H1 (cell line): Measurements from ENCODE around the gene HDAC7. TPM values are rescaled to one million over a fixed set of nuclear protein-coding genes. Genes with fewer than 3 reads are reported as not detected.

Experiments used
- CTCF ChIA-PET: fragments of 300-600 bp; sonication (Branson Sonifier 250); formaldehyde crosslinking; loops from one replicate; lab custom pipeline; 2021; ENCODE audit not compliant: partially characterized antibody; lab: Charles Lee
- POLR2A ChIA-PET: fragments of 300-600 bp; sonication (Branson Sonifier 250); formaldehyde crosslinking; loops from one replicate; lab custom pipeline; 2021; ENCODE audit warnings: inconsistent platforms; ENCODE audit not compliant: partially characterized antibody; lab: Charles Lee
- DNase-seq, 2 experiments: peaks; one replicate each; pipeline versions ENCODE4 v3.0.0 to v3.0.0-alpha.2; 2010 to 2022; ENCODE audit warnings: low spot score in 2 of 2, low read depth in 1 of 2, mixed read lengths in 1 of 2
- FAIRE-seq: peaks from 2 replicates; lab custom pipeline; 2011; peaks lifted over from hg19 to GRCh38; lab: Jason Lieb, UNC
- H2AFZ ChIP-seq: 2 replicates; pipeline ENCODE4 v1.8.1; 2012; ENCODE audit warnings: low read length, inconsistent platforms
- H2AK5ac ChIP-seq: 2 replicates; pipeline ENCODE4 v1.6.1; 2013; ENCODE audit warnings: low read depth, low read length
- H2BK120ac ChIP-seq: replicated peaks from 2 replicates; pipeline ENCODE3; 2013; ENCODE audit warnings: low read depth, low read length, inconsistent platforms
- H2BK12ac ChIP-seq: 2 replicates; pipeline ENCODE4 v1.6.1; 2013; ENCODE audit warnings: low read depth, low read length
- H2BK15ac ChIP-seq: 2 replicates; pipeline ENCODE4 v1.6.1; 2013; ENCODE audit warnings: low read length
- H2BK20ac ChIP-seq: 2 replicates; pipeline ENCODE4 v1.6.1; 2013; ENCODE audit warnings: low read length
- H2BK5ac ChIP-seq: 2 replicates; pipeline ENCODE4 v1.6.1; 2013; ENCODE audit warnings: low read depth, low read length
- H3K14ac ChIP-seq: 2 replicates; pipeline ENCODE4 v1.6.1; 2013; ENCODE audit warnings: inconsistent platforms; ENCODE audit not compliant: insufficient read length
- H3K18ac ChIP-seq: 2 replicates; pipeline ENCODE4 v1.6.1; 2013; ENCODE audit warnings: low read length; ENCODE audit errors: extremely low read depth
- H3K23ac ChIP-seq: 2 replicates; pipeline ENCODE4 v1.6.1; 2013; ENCODE audit warnings: inconsistent platforms; ENCODE audit not compliant: insufficient read length
- H3K23me2 ChIP-seq: 2 replicates; pipeline ENCODE4 v1.6.1; 2013; ENCODE audit warnings: low read depth, low read length
- H3K27ac ChIP-seq: 2 replicates; pipeline ENCODE4 v1.6.1; 2011; ENCODE audit warnings: low read depth, low read length, inconsistent platforms
- H3K27me3 ChIP-seq, 4 experiments: replicated peaks in 1 of 4; 1 replicate in 1 of 4; 2 replicates in 3 of 4; pipeline versions ENCODE4 v1.6.1 to v1.8.1; 2011 to 2013; ENCODE audit warnings: low read length in 3 of 4, mild to moderate bottlenecking in 3 of 4, inconsistent platforms in 2 of 4, mixed read lengths in 2 of 4, moderate library complexity in 1 of 4; ENCODE audit not compliant: control insufficient read depth in 3 of 4, insufficient read depth in 3 of 4; ENCODE audit errors: extremely low read depth in 1 of 4
- H3K36me3 ChIP-seq, 4 experiments: 2 replicates each; pipeline versions ENCODE4 v1.6.1 to v1.8.1; 2011 to 2013; ENCODE audit warnings: mild to moderate bottlenecking in 4 of 4, low read length in 3 of 4, moderate library complexity in 2 of 4, control low read depth in 1 of 4, inconsistent platforms in 1 of 4; ENCODE audit not compliant: insufficient read depth in 4 of 4, control insufficient read depth in 2 of 4
- H3K4ac ChIP-seq: replicated peaks from 2 replicates; pipeline ENCODE3; 2013; ENCODE audit warnings: low read length, low read depth, mixed read lengths, inconsistent platforms; ENCODE audit not compliant: insufficient read length
- H3K4me1 ChIP-seq, 4 experiments: replicated peaks in 1 of 4; 1 replicate in 1 of 4; 2 replicates in 3 of 4; pipeline versions ENCODE4 v1.6.1 to v1.8.1; 2011 to 2013; ENCODE audit warnings: low read length in 3 of 4, inconsistent platforms in 2 of 4, mixed read lengths in 1 of 4; ENCODE audit not compliant: insufficient read depth in 4 of 4, control insufficient read depth in 3 of 4
- H3K4me2 ChIP-seq, 2 experiments: 2 replicates each; pipeline versions ENCODE4 v1.6.1 to v1.8.1; 2011 to 2013; ENCODE audit warnings: low read depth in 2 of 2, low read length in 2 of 2, control low read depth in 1 of 2, inconsistent platforms in 1 of 2, mild to moderate bottlenecking in 1 of 2; ENCODE audit not compliant: insufficient read depth in 1 of 2
- H3K4me3 ChIP-seq, 4 experiments: fragments of 200-600, 300-600 bp in 1 of 4; sonication (generic), shearing (Covaris generic), sonication (Bioruptor Twin) in 1 of 4; 2 replicates each; pipeline versions ENCODE4 v1.5.1 to v1.8.1; 2011 to 2016; ENCODE audit warnings: low read length in 4 of 4, low read depth in 3 of 4, control low read depth in 2 of 4, inconsistent platforms in 2 of 4, mild to moderate bottlenecking in 2 of 4, mixed read lengths in 1 of 4, moderate library complexity in 1 of 4; ENCODE audit not compliant: insufficient read depth in 2 of 4; ENCODE audit errors: extremely low read depth in 1 of 4
- H3K56ac ChIP-seq: replicated peaks from 2 replicates; pipeline ENCODE3; 2013; ENCODE audit warnings: low read depth, mild to moderate bottlenecking, mixed read lengths, low read length, inconsistent platforms; ENCODE audit not compliant: insufficient read length
- H3K79me1 ChIP-seq: 2 replicates; pipeline ENCODE4 v1.6.1; 2013; ENCODE audit warnings: low read depth, low read length, control low read depth
- H3K79me2 ChIP-seq, 2 experiments: 2 replicates each; pipeline versions ENCODE4 v1.6.1 to v1.8.1; 2012 to 2013; ENCODE audit warnings: low read length in 2 of 2, mild to moderate bottlenecking in 2 of 2, inconsistent platforms in 1 of 2; ENCODE audit not compliant: insufficient read depth in 2 of 2, control insufficient read depth in 1 of 2
- H3K9ac ChIP-seq, 4 experiments: replicated peaks in 1 of 4; 1 replicate in 1 of 4; 2 replicates in 3 of 4; pipeline versions ENCODE4 v1.6.1 to v1.8.1; 2011 to 2013; ENCODE audit warnings: low read depth in 3 of 4, low read length in 3 of 4, control low read depth in 2 of 4, mild to moderate bottlenecking in 2 of 4, moderate library complexity in 2 of 4, inconsistent platforms in 1 of 4; ENCODE audit errors: extremely low read depth in 1 of 4
- H3K9me3 ChIP-seq, 2 experiments: 2 replicates each; pipeline versions ENCODE4 v1.6.1 to v1.8.1; 2012 to 2013; ENCODE audit warnings: mild to moderate bottlenecking in 2 of 2, moderate library complexity in 2 of 2, control low read depth in 1 of 2, inconsistent platforms in 1 of 2, low read depth in 1 of 2, low read length in 1 of 2, mixed read lengths in 1 of 2; ENCODE audit not compliant: insufficient read depth in 2 of 2
- H4K20me1 ChIP-seq, 2 experiments: replicated peaks in 1 of 2; 2 replicates each; pipeline versions ENCODE3 to v1.8.1; 2011 to 2013; ENCODE audit warnings: inconsistent platforms in 2 of 2, low read length in 2 of 2, mild to moderate bottlenecking in 1 of 2; ENCODE audit not compliant: insufficient read depth in 2 of 2, control insufficient read depth in 1 of 2
- H4K5ac ChIP-seq: 2 replicates; pipeline ENCODE4 v1.6.1; 2013; ENCODE audit warnings: low read length, low read depth, mixed read lengths, inconsistent platforms; ENCODE audit not compliant: insufficient read length
- H4K8ac ChIP-seq: 2 replicates; pipeline ENCODE4 v1.8.0; 2013; ENCODE audit warnings: mild to moderate bottlenecking, moderate library complexity, low read length, inconsistent platforms; ENCODE audit not compliant: insufficient read depth; ENCODE audit errors: extremely low read depth
- H4K91ac ChIP-seq: replicated peaks from 2 replicates; pipeline ENCODE3; 2013; ENCODE audit warnings: low read length, mixed read lengths, inconsistent platforms; ENCODE audit not compliant: insufficient read length
- CREB1 ChIP-seq: IDR thresholded peaks from 2 replicates; pipeline ENCODE4 v1.6.1; 2012; ENCODE audit warnings: inconsistent platforms
- CTCF ChIP-seq, 3 experiments: IDR thresholded peaks; 1 replicate in 2 of 3; 2 replicates in 1 of 3; pipeline versions ENCODE4 v1.5.1 to v1.6.1; 2011; ENCODE audit warnings: low read length in 3 of 3, mild to moderate bottlenecking in 3 of 3, inconsistent platforms in 2 of 3, low read depth in 1 of 3, moderate library complexity in 1 of 3; ENCODE audit not compliant: insufficient read depth in 1 of 3; ENCODE audit errors: control extremely low read depth in 1 of 3
- RAD21 ChIP-seq, 2 experiments: IDR thresholded peaks in 1 of 2; conservative IDR thresholded peaks in 1 of 2; 2 replicates each; pipeline ENCODE4 v1.6.1; 2011; ENCODE audit warnings: low read depth in 2 of 2, low read length in 2 of 2, improper control_type of control experiment in 1 of 2, inconsistent platforms in 1 of 2, mild to moderate bottlenecking in 1 of 2, moderate library complexity in 1 of 2
- RBBP5 ChIP-seq: IDR thresholded peaks from 2 replicates; pipeline ENCODE4 v1.7.1; 2012; ENCODE audit warnings: low read depth, mild to moderate bottlenecking, inconsistent platforms, low read length, moderate library complexity, borderline replicate concordance
- RXRA ChIP-seq: IDR thresholded peaks from 2 replicates; pipeline ENCODE4 v1.6.1; 2011; ENCODE audit warnings: low read depth, mild to moderate bottlenecking, low read length, moderate library complexity; ENCODE audit not compliant: insufficient read depth
- SIN3A ChIP-seq, 2 experiments: IDR thresholded peaks in 1 of 2; conservative IDR thresholded peaks in 1 of 2; 2 replicates each; pipeline ENCODE4 v1.6.1; 2011 to 2012; ENCODE audit warnings: low read length in 2 of 2, improper control_type of control experiment in 1 of 2, low read depth in 1 of 2, mild to moderate bottlenecking in 1 of 2
- TAF7 ChIP-seq: optimal IDR thresholded peaks from 2 replicates; pipeline ENCODE3; 2011; ENCODE audit warnings: low read depth, mild to moderate bottlenecking, inconsistent platforms, low read length, moderate library complexity, borderline replicate concordance
- WGBS, 2 experiments: shearing (Covaris generic) in 1 of 2; methylation state at CpG; one replicate each; pipeline versions ENCODE4 v1.1.6 to v1.1.7; 2013 to 2015; ENCODE audit warnings: low lambda C conversion rate in 2 of 2, mixed read lengths in 2 of 2, inconsistent platforms in 1 of 2, low coverage in 1 of 2, missing lambda C conversion rate in 1 of 2; ENCODE audit not compliant: insufficient replicate concordance in 2 of 2, insufficient coverage in 1 of 2, insufficient read length in 1 of 2; ENCODE audit errors: extremely low coverage in 1 of 2, missing lambda C conversion rate in 1 of 2; 5-methylcytosine and 5-hydroxymethylcytosine counted together
- polyA plus RNA-seq, 7 experiments: library from polyadenylated mRNA; depleted of rRNA in 3 of 7; stranded (reverse) in 5 of 7; unstranded in 2 of 7; fragments of >200 nt in 5 of 7; fragments of 200-250 nt in 2 of 7; gene quantifications; 1 replicate in 5 of 7; 2 replicates in 1 of 7; 4 replicates in 1 of 7; pipeline versions ENCODE4 v1.2.1 to v1.2.3, GENCODE V29; 2011 to 2013; ENCODE audit warnings: missing spikeins in 2 of 7, mixed read lengths in 2 of 7
- total RNA-seq: library from RNA; stranded (reverse); fragmentation: NEBNext Ultra II Directional; extraction: Animal tissue kit (Norgen Biotek cat#: 25700); gene quantifications from 2 replicates; pipeline ENCODE4 v1.2.1, GENCODE V29; 2021

The HDAC7 gene
- total and polyA plus RNA-seq, 2 of the 8 experiments (the other 6 are each of a cell fraction or from before 2014, with no cell fraction given): 25.5 to 84.9 TPM

GRCh38 chr12:47819138-47819895 is 386 bp downstream of the HDAC7 start:
- Histone ChIP-seq H3K18ac (peak overlapping the region; percentile 89), H2BK12ac (no peak overlapping the region), H3K4me2 (peak overlapping the region; percentile 94 to 99), H2AK5ac (no peak overlapping the region), H3K23ac (no peak overlapping the region), H2BK5ac (peak overlapping the region; percentile 69; the same call in 1 of the 2 replicates), H3K79me1 (peaks cover 8% of the 10 kb centered on the region), H3K23me2 (peaks cover 9% of the 10 kb centered on the region), H4K91ac (peak overlapping the region; percentile 90), H2BK15ac (0 out of 2 replicates have a peak overlapping the region, but pooled peaks have one; percentile 49), H2BK120ac (no peak overlapping the region), H3K27ac (0 out of 2 replicates have a peak overlapping the region, but pooled peaks have one; percentile 3), H3K79me2 (peaks cover 4 to 52% of the 10 kb centered on the region in 2 experiments; a peak in 3 of 4 replicates), H2AFZ (no peak overlapping the region), H3K9ac (peak overlapping the region in 3 of 4 experiments; percentile 42 to 85 (median 51); a peak in 5 of 7 replicates), H2BK20ac (no peak overlapping the region), H3K4me3 (peak overlapping the region; percentile 65 to 79 (median 66)), H3K4me1 (peaks cover 5 to 46% (median 36%) of the 10 kb centered on the region in 4 experiments), H4K5ac (peak overlapping the region; percentile 34), H3K4ac (no peak overlapping the region), H3K9me3 (no peaks in the 10 kb centered on the region), H4K8ac (peak overlapping the region; percentile 45), H3K14ac (no peak overlapping the region), H3K36me3 (no peaks in the 10 kb centered on the region), H3K56ac (no peak overlapping the region), H3K27me3 (no peaks in the 10 kb centered on the region; a peak in 2 of 7 replicates), H4K20me1 (peaks cover 2 to 15% of the 10 kb centered on the region in 2 experiments)
- DNase-seq (peak in 1 of 2 experiments; percentile 84), FAIRE-seq (no peak)
- WGBS, 2 experiments: 0% methylated on average over 7 of the region's 77 CpGs; no CpG with 5 or more reads in 1 of the 2 experiments
- ChIA-PET CTCF (interaction anchor here (0.6 to 58.8 kb wide), 13 partner anchors 9 to 234 kb away, joined by 3 to 2001 read pairs (median 13); no protein-coding TSS in a partner anchor), POLR2A (interaction anchor here (0.9 to 29.3 kb wide), 10 partner anchors 9 to 67 kb away, joined by 3 to 480 read pairs (median 4); no protein-coding TSS in a partner anchor)
- peak in 2 of 3 experiments; percentile 49 to 55; a peak in 3 of 4 replicates for TF ChIP-seq CTCF (IDR thresholded peaks at IDR 0.05; ENCODE audit: control extremely low read depth in 1 of 3, insufficient read depth in 1 of 3, low read depth in 1 of 3, low read length in 3 of 3)
- no peak for TF ChIP-seq RXRA
- 0 out of 2 replicates have a peak, but pooled peaks have one; percentile 24 for TF ChIP-seq CREB1
- peak; percentile 48 to 53 for TF ChIP-seq RAD21 (IDR thresholded peaks at IDR 0.05 in 1 of 2, conservative IDR thresholded peaks at IDR 0.05 in 1 of 2; ENCODE audit: low read depth in 2 of 2, low read length in 2 of 2)
- peak in 1 of 2 experiments; percentile 17; a peak in 1 of 4 replicates for TF ChIP-seq SIN3A (conservative IDR thresholded peaks at IDR 0.05 in 1 of 2, IDR thresholded peaks at IDR 0.05 in 1 of 2; ENCODE audit: low read depth in 1 of 2, low read length in 2 of 2)
- TF ChIP-seq TAF7: peak; percentile 28
- peak; percentile 2; the same call in 1 of the 2 replicates for TF ChIP-seq RBBP5
